GM12878 (cell line): Measurements from ENCODE around the gene CYB5D1. TPM values are rescaled to one million over a fixed set of nuclear protein-coding genes. Genes with fewer than 3 reads are reported as not detected.

Source experiments
- BHLHE40 ChIP-seq, 2 experiments: fragments of 450-650 bp in 1 of 2; IDR thresholded peaks; 2 replicates each; pipeline ENCODE4 v1.6.1; 2011 to 2017; ENCODE audit warnings: low read depth in 2 of 2, borderline replicate concordance in 1 of 2, improper control_type of control experiment in 1 of 2, low read length in 1 of 2, mild to moderate bottlenecking in 1 of 2
- CHD2 ChIP-seq: IDR thresholded peaks from 2 replicates; pipeline ENCODE4 v1.6.1; 2011; ENCODE audit warnings: low read depth, low read length, improper control_type of control experiment, borderline replicate concordance
- CUX1 ChIP-seq: IDR thresholded peaks from 2 replicates; pipeline ENCODE4 v1.6.1; 2012; ENCODE audit warnings: improper control_type of control experiment, low read depth, low read length; ENCODE audit not compliant: insufficient replicate concordance
- EGR1 ChIP-seq, 2 experiments: IDR thresholded peaks; 1 replicate in 1 of 2; 2 replicates in 1 of 2; pipeline ENCODE4 v1.6.1; 2011 to 2012; ENCODE audit warnings: low read depth in 2 of 2, low read length in 2 of 2, borderline replicate concordance in 1 of 2, mild to moderate bottlenecking in 1 of 2, moderate library complexity in 1 of 2
- EP300 ChIP-seq, 2 experiments: fragments of 150-350 bp in 1 of 2; IDR thresholded peaks; 2 replicates each; pipeline ENCODE4 v1.6.1; 2011 to 2012; ENCODE audit warnings: low read depth in 2 of 2, low read length in 2 of 2, borderline replicate concordance in 1 of 2, improper control_type of control experiment in 1 of 2, inconsistent platforms in 1 of 2; ENCODE audit not compliant: control insufficient read depth in 1 of 2
- HSF1 ChIP-seq: fragments of 150-350 bp; IDR thresholded peaks from 2 replicates; pipeline ENCODE4 v1.6.1; 2014; ENCODE audit warnings: mild to moderate bottlenecking, low read depth, low read length
- NR2C2 ChIP-seq: IDR thresholded peaks from 2 replicates; pipeline ENCODE4 v1.6.1; 2011; ENCODE audit warnings: borderline replicate concordance, low read depth; ENCODE audit not compliant: control insufficient read depth, insufficient read length
- SKIL ChIP-seq: fragments of 450-650 bp; IDR thresholded peaks from 2 replicates; pipeline ENCODE4 v1.6.1; 2017; ENCODE audit warnings: mild to moderate bottlenecking, low read depth, inconsistent platforms; ENCODE audit not compliant: poor library complexity, severe bottlenecking
- polyA plus RNA-seq, 11 experiments: library from polyadenylated mRNA; depleted of rRNA in 4 of 11; unstranded in 6 of 11; stranded (reverse) in 5 of 11; fragments of >200 nt; fragmentation: Nextera tagmentation in 4 of 11; fragmentation: Illumina TruSeq in 1 of 11; extraction: Ambion mirVana in 4 of 11; extraction: Trizol in 1 of 11; gene quantifications; 1 replicate in 1 of 11; 2 replicates in 10 of 11; pipeline versions ENCODE4 v1.2.1 to v1.2.3, GENCODE V29; 2011 to 2016; ENCODE audit warnings: inconsistent platforms in 2 of 11, missing spikeins in 2 of 11, low read depth in 1 of 11
- total RNA-seq, 4 experiments: library from RNA; depleted of rRNA in 3 of 4; stranded (reverse); fragments of >200 nt in 3 of 4; fragmentation: Illumina TruSeq in 1 of 4; extraction: Trizol in 1 of 4; gene quantifications; 2 replicates each; pipeline versions ENCODE4 v1.2.1 to v1.2.3, GENCODE V29; 2013 to 2021
- TF ChIP-seq, protein P1 (sequence below): fragments of 450-650 bp; IDR thresholded peaks from 2 replicates; pipeline ENCODE4 v1.6.1; 2017; ENCODE audit warnings: mild to moderate bottlenecking, moderate library complexity
- TF ChIP-seq, protein P2 (sequence below): IDR thresholded peaks from 2 replicates; pipeline ENCODE4 v1.6.1; 2012; ENCODE audit warnings: low read length, inconsistent platforms

CYB5D1 gene
- total and polyA plus RNA-seq, 10 of the 15 experiments (the other 5 are each of a cell fraction or from before 2014, with no cell fraction given) = 1.6 to 8.7 (median 6.4) TPM

- TF ChIP-seq CUX1 = no peak
- TF ChIP-seq BHLHE40 (IDR thresholded peaks at IDR 0.05; ENCODE audit: borderline replicate concordance in 1 of 2, low read depth in 2 of 2, low read length in 1 of 2) = 0 out of 4 replicates have a peak, but pooled peaks of 1 of the 2 experiments have one; percentile 22
- no peak for TF ChIP-seq HSF1
- TF ChIP-seq EGR1 (IDR thresholded peaks at IDR 0.05; ENCODE audit: borderline replicate concordance in 1 of 2, low read depth in 2 of 2, low read length in 2 of 2) = 0 out of 3 replicates have a peak, but pooled peaks of 1 of the 2 experiments have one; percentile 2
- no peak for TF ChIP-seq SKIL
- TF ChIP-seq CHD2 = no peak
- TF ChIP-seq, protein P1, sequence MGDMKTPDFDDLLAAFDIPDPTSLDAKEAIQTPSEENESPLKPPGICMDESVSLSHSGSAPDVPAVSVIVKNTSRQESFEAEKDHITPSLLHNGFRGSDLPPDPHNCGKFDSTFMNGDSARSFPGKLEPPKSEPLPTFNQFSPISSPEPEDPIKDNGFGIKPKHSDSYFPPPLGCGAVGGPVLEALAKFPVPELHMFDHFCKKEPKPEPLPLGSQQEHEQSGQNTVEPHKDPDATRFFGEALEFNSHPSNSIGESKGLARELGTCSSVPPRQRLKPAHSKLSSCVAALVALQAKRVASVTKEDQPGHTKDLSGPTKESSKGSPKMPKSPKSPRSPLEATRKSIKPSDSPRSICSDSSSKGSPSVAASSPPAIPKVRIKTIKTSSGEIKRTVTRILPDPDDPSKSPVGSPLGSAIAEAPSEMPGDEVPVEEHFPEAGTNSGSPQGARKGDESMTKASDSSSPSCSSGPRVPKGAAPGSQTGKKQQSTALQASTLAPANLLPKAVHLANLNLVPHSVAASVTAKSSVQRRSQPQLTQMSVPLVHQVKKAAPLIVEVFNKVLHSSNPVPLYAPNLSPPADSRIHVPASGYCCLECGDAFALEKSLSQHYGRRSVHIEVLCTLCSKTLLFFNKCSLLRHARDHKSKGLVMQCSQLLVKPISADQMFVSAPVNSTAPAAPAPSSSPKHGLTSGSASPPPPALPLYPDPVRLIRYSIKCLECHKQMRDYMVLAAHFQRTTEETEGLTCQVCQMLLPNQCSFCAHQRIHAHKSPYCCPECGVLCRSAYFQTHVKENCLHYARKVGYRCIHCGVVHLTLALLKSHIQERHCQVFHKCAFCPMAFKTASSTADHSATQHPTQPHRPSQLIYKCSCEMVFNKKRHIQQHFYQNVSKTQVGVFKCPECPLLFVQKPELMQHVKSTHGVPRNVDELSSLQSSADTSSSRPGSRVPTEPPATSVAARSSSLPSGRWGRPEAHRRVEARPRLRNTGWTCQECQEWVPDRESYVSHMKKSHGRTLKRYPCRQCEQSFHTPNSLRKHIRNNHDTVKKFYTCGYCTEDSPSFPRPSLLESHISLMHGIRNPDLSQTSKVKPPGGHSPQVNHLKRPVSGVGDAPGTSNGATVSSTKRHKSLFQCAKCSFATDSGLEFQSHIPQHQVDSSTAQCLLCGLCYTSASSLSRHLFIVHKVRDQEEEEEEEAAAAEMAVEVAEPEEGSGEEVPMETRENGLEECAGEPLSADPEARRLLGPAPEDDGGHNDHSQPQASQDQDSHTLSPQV = no peak
- TF ChIP-seq, protein P2, sequence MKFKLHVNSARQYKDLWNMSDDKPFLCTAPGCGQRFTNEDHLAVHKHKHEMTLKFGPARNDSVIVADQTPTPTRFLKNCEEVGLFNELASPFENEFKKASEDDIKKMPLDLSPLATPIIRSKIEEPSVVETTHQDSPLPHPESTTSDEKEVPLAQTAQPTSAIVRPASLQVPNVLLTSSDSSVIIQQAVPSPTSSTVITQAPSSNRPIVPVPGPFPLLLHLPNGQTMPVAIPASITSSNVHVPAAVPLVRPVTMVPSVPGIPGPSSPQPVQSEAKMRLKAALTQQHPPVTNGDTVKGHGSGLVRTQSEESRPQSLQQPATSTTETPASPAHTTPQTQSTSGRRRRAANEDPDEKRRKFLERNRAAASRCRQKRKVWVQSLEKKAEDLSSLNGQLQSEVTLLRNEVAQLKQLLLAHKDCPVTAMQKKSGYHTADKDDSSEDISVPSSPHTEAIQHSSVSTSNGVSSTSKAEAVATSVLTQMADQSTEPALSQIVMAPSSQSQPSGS = no peak
- no peak for TF ChIP-seq EP300 (IDR thresholded peaks at IDR 0.05; ENCODE audit: borderline replicate concordance in 1 of 2, control insufficient read depth in 1 of 2, low read depth in 2 of 2, low read length in 2 of 2)
- TF ChIP-seq NR2C2 = no peak
Measured at GRCh38 chr17:7838090-7839075, 19.4 kb upstream of the CYB5D1 start (continued).
